PC-9 (cell line): ENCODE results near the gene GAA.

Experiments
- CTCF ChIP-seq: fragments of 200-600 bp; sonication (generic); conservative IDR thresholded peaks from 2 replicates; pipeline ENCODE4 v1.6.1; 2017; ENCODE audit warnings: mixed run types, antibody characterized with exemption, mild to moderate bottlenecking, moderate library complexity
- EZH2 ChIP-seq: fragments of 200-600 bp; sonication (generic); IDR thresholded peaks from 2 replicates; pipeline ENCODE4 v1.8.0; 2017; ENCODE audit warnings: antibody characterized with exemption, low read depth

- TF ChIP-seq CTCF (no peak), EZH2 (no peak)
Measured at GRCh38 chr17:80101946-80102663, 724 bp downstream of the GAA start.
